ENCODE results near the gene SECISBP2. TPM values are rescaled to one million over a fixed set of nuclear protein-coding genes. Genes with fewer than 3 reads are reported as not detected.

The SECISBP2 gene
- total RNA-seq, 2 experiments from 2014 or later: 27.3 to 34.7 TPM

DNA sequence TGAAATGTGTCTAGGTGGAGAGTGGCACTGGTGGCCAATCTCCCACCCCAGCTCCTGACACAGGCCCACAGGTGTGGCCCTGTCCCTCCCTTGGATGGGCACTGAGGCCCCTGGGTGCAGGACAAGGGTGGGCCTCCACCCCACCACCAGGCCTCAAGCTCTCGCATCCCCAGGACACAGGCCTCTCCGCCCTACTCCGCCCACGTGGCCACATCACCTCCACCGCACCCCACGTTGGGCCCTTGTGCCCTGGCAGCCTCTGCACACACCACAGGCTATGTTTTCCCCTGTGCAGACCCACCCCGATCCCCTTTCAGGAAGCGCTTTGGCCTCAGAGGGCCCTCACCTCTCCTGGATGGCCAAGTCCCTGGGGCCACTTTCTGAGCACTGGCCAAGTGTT, 54.7 kb downstream of the SECISBP2 start:
- no peak for DNase-seq
- Mint-ChIP-seq H3K4me3 (no peak overlapping the region), H3K9me3 (no peaks in the 10 kb centered on the region)

DNA sequence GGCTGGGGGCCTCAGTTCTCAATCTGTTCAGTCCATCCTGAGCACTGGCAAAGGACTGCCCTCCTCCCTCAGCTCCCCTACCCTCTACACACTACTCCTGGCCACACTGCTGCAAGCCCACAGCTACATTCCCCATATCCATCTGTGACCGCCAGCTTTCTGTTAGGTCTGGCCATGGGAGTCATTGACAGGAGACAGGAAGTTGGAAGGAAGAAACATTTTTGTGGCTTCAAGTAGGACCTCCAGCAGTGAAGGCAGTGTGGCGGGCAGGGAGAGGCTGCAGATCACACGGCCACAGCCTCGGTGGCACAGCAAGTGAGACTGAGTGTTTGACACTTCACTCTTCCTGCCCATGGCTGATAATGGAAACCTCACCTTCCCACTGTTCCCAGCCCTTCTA, 55.9 kb downstream of the SECISBP2 start:
- peak overlapping the region; percentile 73 for H3K27ac Mint-ChIP-seq
- H3K4me3 Mint-ChIP-seq: no peak overlapping the region
- H3K9me3 Mint-ChIP-seq: no peaks in the 10 kb centered on the region
- no peak for DNase-seq
- H3K4me1 Mint-ChIP-seq: peaks cover 16% of the 10 kb centered on the region
- peaks cover 21% of the 10 kb centered on the region for H3K36me3 Mint-ChIP-seq
- H3K27me3 Mint-ChIP-seq: no peaks in the 10 kb centered on the region

More for the DNA sequence above, 54.7 kb downstream of the SECISBP2 start:
- H3K27me3 Mint-ChIP-seq: no peaks in the 10 kb centered on the region
- H3K36me3 Mint-ChIP-seq: peaks cover 18% of the 10 kb centered on the region
- peaks cover 16% of the 10 kb centered on the region for H3K4me1 Mint-ChIP-seq
- H3K27ac Mint-ChIP-seq: peak overlapping the region; percentile 73

DNA sequence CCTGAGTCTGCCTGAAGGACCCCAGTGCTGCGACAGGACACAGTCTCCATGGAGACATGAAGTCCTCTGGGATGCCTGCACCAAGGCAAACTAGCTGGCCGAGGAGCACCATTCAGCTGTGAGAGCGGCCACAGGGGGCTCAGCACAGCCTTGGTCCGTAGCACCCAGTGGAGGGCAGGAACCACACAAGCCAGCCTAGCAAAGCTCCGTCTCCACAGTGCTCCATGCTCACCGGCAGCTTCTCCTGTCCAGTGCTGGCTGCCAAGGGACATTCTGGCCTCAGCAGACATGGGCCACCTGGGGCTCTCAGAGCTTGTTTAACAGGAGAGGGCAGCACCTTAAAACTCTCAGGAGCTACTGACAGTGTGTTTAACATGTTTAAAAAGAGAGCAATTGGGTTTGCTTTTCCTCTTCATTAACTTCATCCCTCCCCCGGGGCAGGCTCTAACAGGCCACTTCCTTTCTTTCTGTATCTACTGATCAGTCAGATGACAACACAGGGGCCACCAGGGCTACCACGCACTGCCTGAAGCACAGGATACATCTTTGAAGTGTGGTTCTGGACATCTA, 57.0 kb downstream of the SECISBP2 start:
- no peak for DNase-seq
- Mint-ChIP-seq H3K27ac (peak overlapping the region; percentile 89), H3K4me3 (no peak overlapping the region), H3K27me3 (no peaks in the 10 kb centered on the region), H3K4me1 (peaks cover 22% of the 10 kb centered on the region), H3K36me3 (peaks cover 31% of the 10 kb centered on the region), H3K9me3 (no peaks in the 10 kb centered on the region)

- H3K27me3 Mint-ChIP-seq: no peaks in the 10 kb centered on the region
- peaks cover 36% of the 10 kb centered on the region for H3K36me3 Mint-ChIP-seq
- peak overlapping the region; percentile 59 for H3K27ac Mint-ChIP-seq
- H3K9me3 Mint-ChIP-seq: no peaks in the 10 kb centered on the region
- no peak for DNase-seq
- peaks cover 24% of the 10 kb centered on the region for H3K4me1 Mint-ChIP-seq
- H3K4me3 Mint-ChIP-seq: no peak overlapping the region
These were observed 58.0 kb downstream of the SECISBP2 start for GRCh38 chr9:89376286-89376685.

GRCh38 chr9:89376741-89377351, 58.5 kb downstream of the SECISBP2 start:
- Mint-ChIP-seq H3K9me3 (no peaks in the 10 kb centered on the region), H3K4me1 (peaks cover 27% of the 10 kb centered on the region), H3K27ac (peak overlapping the region; percentile 65), H3K27me3 (no peaks in the 10 kb centered on the region), H3K4me3 (no peak overlapping the region), H3K36me3 (peaks cover 41% of the 10 kb centered on the region)
- no peak for DNase-seq

DNA sequence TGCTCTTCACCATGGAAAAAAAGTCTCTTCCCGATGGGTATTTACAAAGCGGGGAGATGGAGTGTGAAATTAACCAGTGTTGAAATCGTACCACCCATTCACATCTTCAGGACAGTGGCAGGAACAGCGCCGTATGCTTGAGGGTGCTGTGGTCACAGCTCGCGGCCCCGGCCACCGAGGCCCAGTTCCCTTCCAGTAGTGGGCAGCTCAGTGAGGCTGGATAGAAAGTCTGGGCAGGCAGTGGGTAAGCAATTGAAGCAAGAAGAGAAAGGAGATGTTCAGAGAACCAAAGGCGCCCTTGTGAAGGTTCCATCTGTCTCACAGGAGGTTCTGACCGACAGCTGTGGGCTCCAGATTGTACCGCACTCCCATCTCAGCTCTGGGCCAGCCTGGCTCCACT, 59.1 kb downstream of the SECISBP2 start:
- H3K27me3 Mint-ChIP-seq: no peaks in the 10 kb centered on the region
- peaks cover 31% of the 10 kb centered on the region for H3K4me1 Mint-ChIP-seq
- no peak overlapping the region for H3K4me3 Mint-ChIP-seq
- peaks cover 43% of the 10 kb centered on the region for H3K36me3 Mint-ChIP-seq
- peak overlapping the region; percentile 65 for H3K27ac Mint-ChIP-seq
- H3K9me3 Mint-ChIP-seq: no peaks in the 10 kb centered on the region
- no peak for DNase-seq

DNA sequence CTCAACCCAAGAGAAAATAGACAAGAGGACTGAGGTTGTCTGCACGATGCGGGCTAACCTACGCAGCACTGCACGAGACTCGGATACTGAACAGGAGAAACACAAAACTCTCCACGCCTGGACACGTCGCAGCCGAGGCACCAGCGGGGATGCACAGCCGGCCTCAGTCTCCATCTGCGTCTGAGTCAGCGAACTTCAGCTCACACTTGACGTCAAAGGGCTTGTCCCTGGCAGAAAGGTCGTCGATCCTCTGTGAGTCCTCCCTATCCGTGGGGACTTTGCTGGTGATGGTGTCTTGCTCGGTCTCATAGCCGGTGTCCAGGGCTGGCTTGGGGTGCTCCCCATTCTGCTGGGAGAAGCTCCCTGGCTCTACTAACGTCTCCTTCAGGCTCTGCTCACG, 60.2 kb downstream of the SECISBP2 start:
- H3K9me3 Mint-ChIP-seq: no peaks in the 10 kb centered on the region
- no peak overlapping the region for H3K4me3 Mint-ChIP-seq
- H3K27me3 Mint-ChIP-seq: no peaks in the 10 kb centered on the region
- peaks cover 49% of the 10 kb centered on the region for H3K36me3 Mint-ChIP-seq
- H3K27ac Mint-ChIP-seq: peak overlapping the region; percentile 46
- DNase-seq: no peak
- peaks cover 42% of the 10 kb centered on the region for H3K4me1 Mint-ChIP-seq

DNA sequence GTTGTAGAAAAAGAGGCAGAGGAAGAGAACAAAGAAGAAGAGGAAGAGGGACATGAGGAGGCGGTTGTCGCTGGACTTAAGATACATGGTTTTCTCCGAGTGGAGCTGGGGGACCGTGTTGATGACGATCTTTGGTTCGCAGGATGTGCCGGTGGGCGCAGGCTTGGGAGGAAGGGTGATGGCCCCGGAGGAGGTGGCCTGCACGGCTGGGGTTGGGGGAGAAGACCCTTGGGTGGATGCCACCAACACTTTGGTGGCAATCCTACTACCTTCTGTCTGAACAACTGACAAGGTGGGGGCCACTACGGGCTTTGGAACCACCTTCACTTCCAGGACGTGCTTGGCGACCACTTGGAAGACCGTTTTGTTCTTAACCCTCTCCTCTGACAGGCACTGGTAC, 60.7 kb downstream of the SECISBP2 start:
- H3K4me3 Mint-ChIP-seq: no peak overlapping the region
- peak overlapping the region; percentile 90 for H3K27ac Mint-ChIP-seq
- DNase-seq: no peak
- H3K27me3 Mint-ChIP-seq: no peaks in the 10 kb centered on the region
- H3K36me3 Mint-ChIP-seq: peaks cover 52% of the 10 kb centered on the region
- H3K4me1 Mint-ChIP-seq: peaks cover 46% of the 10 kb centered on the region
- H3K9me3 Mint-ChIP-seq: no peaks in the 10 kb centered on the region

DNA sequence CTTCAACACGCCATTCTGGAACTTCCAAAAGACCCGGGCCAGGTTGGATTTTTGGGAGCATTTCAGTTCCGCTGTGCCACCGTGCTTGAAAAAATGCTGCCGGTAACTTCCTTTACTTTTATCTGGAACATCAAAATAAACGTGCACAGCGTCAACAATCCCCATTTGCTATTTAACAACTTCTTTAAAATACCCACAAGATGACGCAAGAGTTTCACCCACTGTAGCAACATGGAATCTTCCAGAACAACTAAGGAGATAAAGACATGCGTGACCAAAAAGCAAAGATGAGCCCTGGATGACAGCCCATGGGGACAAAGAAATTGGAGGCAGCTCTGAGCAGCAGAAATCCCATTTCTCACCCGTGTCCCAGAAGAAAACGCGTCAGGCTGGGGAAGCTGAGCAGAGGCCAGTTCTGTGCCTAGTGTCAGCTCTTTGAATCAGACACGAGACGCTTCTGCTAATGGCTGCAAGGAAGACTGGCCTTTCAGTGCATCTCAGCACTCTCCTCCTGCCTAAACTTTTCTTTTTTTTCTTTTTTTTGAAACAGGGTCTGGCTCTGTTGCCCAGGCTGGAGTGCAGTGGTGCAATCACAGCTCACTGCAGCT, 61.3 kb downstream of the SECISBP2 start:
- no peak for DNase-seq
- Mint-ChIP-seq H3K27me3 (no peaks in the 10 kb centered on the region), H3K4me3 (no peak overlapping the region), H3K36me3 (peaks cover 57% of the 10 kb centered on the region), H3K9me3 (no peaks in the 10 kb centered on the region), H3K27ac (peak overlapping the region; percentile 90), H3K4me1 (peaks cover 50% of the 10 kb centered on the region)

GRCh38 chr9:89380437-89381307, 62.4 kb downstream of the SECISBP2 start:
- Mint-ChIP-seq H3K4me1 (peaks cover 45% of the 10 kb centered on the region), H3K9me3 (no peaks in the 10 kb centered on the region), H3K4me3 (no peak overlapping the region), H3K27ac (peak overlapping the region; percentile 90), H3K27me3 (no peaks in the 10 kb centered on the region), H3K36me3 (peaks cover 61% of the 10 kb centered on the region)
- no peak for DNase-seq

DNA sequence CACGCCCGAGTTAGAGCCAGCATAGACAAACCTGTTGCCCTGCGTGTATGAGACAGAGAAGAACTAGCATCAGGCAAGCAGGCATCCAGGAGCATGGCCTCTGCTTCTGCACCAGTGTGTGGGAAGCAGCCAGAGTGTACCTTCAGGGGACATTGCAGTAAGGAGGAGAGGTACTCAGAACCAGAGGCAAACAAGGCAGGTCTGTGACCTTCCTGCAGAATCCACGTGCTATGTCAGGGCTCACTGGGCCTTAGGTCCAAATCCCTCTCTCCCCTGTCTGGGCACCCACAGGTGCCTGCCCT, 63.0 kb downstream of the SECISBP2 start:
- H3K27me3 Mint-ChIP-seq: no peaks in the 10 kb centered on the region
- H3K36me3 Mint-ChIP-seq: peaks cover 66% of the 10 kb centered on the region
- DNase-seq: no peak
- no peak overlapping the region for H3K4me3 Mint-ChIP-seq
- H3K9me3 Mint-ChIP-seq: no peaks in the 10 kb centered on the region
- peak overlapping the region; percentile 90 for H3K27ac Mint-ChIP-seq
- peaks cover 46% of the 10 kb centered on the region for H3K4me1 Mint-ChIP-seq

DNA sequence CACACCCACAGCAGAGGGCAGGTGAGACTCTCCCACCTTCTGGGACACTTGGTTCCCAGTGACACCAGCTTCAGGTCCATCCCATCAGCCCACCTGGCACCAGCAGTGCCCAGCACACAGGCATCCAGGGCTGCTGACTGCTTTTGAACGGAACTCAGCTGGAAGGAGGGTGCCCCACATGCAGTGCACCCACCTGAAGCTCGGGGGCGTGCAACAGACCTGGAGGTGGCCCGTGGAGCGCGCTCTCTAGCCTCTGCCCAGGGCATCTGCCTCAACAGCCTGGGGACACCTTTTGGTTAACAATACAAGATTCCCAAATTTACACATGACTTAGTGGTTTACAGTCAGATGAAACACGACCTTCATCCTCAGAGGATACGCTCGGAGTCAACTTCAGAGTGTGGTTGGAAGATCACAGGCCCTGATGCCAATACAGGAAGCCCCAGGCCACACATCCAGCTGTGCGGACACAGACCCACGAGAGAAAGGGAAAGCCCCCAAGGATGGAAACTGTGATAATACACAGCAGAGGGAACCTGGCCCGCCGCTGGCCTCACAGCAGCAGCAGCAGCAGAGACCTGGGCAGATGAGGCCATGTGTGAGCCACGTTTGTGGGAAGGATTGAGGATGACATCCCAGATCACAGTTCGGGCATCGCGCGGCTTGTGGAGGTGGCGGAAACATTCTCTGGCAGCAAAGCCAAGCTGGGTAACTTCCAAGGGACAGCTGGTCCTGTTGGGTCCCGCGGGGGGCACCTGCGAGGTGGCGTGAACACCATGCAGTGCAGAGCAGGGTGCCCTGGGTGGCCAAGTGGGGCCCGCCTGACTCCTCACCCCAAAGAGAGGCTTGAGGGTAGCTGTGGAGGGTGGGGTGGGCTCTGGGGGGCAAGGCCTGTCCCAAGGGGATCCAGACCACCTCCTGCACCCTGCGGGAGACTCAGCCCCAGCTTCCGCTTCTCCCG, 64.0 kb downstream of the SECISBP2 start:
- H3K27ac Mint-ChIP-seq: peak overlapping the region; percentile 90
- peaks cover 46% of the 10 kb centered on the region for H3K4me1 Mint-ChIP-seq
- no peaks in the 10 kb centered on the region for H3K9me3 Mint-ChIP-seq
- H3K4me3 Mint-ChIP-seq: no peak overlapping the region
- peaks cover 63% of the 10 kb centered on the region for H3K36me3 Mint-ChIP-seq
- DNase-seq: peak; percentile 61
- no peaks in the 10 kb centered on the region for H3K27me3 Mint-ChIP-seq

DNA sequence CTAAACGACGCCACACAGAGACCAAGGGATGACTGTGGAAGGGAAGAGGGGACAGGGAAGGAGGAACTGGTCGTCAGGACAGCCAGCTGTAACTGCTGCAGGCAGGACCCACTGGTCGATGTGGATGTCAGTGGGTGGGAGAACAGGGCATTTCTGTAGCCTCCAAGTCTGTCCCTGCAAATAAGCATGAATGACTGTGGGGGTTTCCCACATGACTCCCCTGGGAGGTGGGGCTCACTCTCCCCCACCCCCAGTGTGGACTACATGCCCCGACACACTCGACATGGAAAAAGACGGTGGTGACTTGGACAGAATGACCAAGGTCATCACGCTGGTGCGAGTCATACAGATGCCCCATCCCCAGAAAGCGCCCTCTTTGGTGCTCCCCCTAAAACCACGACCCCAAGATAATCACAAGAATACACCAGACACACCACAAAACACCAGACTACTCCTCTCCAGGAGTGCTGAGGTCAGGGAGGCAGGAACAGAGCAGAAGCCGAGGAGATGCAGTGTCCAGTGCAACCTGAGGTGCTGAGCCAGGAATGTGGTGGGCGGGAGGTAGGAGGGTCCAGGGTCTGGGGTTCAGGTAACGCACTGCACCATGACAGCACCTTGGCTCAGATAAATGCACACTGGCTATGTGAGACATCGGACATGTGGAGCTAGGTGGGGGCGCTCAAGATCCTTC, 64.9 kb downstream of the SECISBP2 start:
- Mint-ChIP-seq H3K9me3 (no peaks in the 10 kb centered on the region), H3K27me3 (no peaks in the 10 kb centered on the region), H3K4me1 (peaks cover 43% of the 10 kb centered on the region), H3K36me3 (peaks cover 63% of the 10 kb centered on the region), H3K4me3 (no peak overlapping the region), H3K27ac (peak overlapping the region; percentile 90)
- DNase-seq: no peak

GRCh38 chr9:89383721-89384300, 65.5 kb downstream of the SECISBP2 start:
- no peaks in the 10 kb centered on the region for H3K27me3 Mint-ChIP-seq
- DNase-seq: no peak
- H3K9me3 Mint-ChIP-seq: no peaks in the 10 kb centered on the region
- peaks cover 61% of the 10 kb centered on the region for H3K36me3 Mint-ChIP-seq
- no peak overlapping the region for H3K4me3 Mint-ChIP-seq
- peak overlapping the region; percentile 66 for H3K27ac Mint-ChIP-seq
- peaks cover 43% of the 10 kb centered on the region for H3K4me1 Mint-ChIP-seq
